ENCODE results near the gene AHDC1. TPM values are rescaled to one million over a fixed set of nuclear protein-coding genes. Genes with fewer than 3 reads are reported as not detected.
"Not testable (repeated sequence)": the region's sequence is repeated elsewhere in the genome, so short reads cannot be mapped to it uniquely, and the experiment has no call there.

AHDC1 gene
- total RNA-seq, 1 experiment from 2014 or later: 8.1 TPM

GRCh38 chr1:27561124-27561899 is 42.6 kb downstream of the AHDC1 start:
- in situ Hi-C loops (cut with HindIII; ENCODE audit: low sequenced_read_pairs): no loop called here
- peak; percentile 56 for DNase-seq (ENCODE audit: low spot score)

GRCh38 chr1:27560268-27561123 is 43.4 kb downstream of the AHDC1 start:
- DNase-seq (ENCODE audit: low spot score): peak; percentile 75
- in situ Hi-C loops (cut with HindIII; ENCODE audit: low sequenced_read_pairs): no loop called here

- in situ Hi-C loops (cut with HindIII; ENCODE audit: low sequenced_read_pairs): loop anchor here (5.0 kb wide), 1 partner anchor 43 kb away; the partner anchor contains the start of gene AHDC1
These were observed 44.4 kb downstream of the AHDC1 start for GRCh38 chr1:27559466-27560030.

GRCh38 chr1:27557596-27558340 is 46.2 kb downstream of the AHDC1 start:
- DNase-seq (ENCODE audit: low spot score): no peak
- in situ Hi-C loops (cut with HindIII; ENCODE audit: low sequenced_read_pairs): loop anchor here (5.0 kb wide), 1 partner anchor 45 kb away; the partner anchor contains the start of gene AHDC1

More at GRCh38 chr1:27559466-27560030, 44.4 kb downstream of the AHDC1 start:
- DNase-seq (ENCODE audit: low spot score): no peak

GRCh38 chr1:27556781-27557595 is 47.0 kb downstream of the AHDC1 start:
- in situ Hi-C loops (cut with HindIII; ENCODE audit: low sequenced_read_pairs): loop anchor here (5.0 kb wide), 1 partner anchor 45 kb away; the partner anchor contains the start of gene AHDC1
- DNase-seq (ENCODE audit: low spot score): peak; percentile 65

- in situ Hi-C loops (cut with HindIII; ENCODE audit: low sequenced_read_pairs): loop anchor here (5.0 kb wide), 1 partner anchor 46 kb away; the partner anchor contains the start of gene AHDC1
- DNase-seq (ENCODE audit: low spot score): no peak
These were observed 47.5 kb downstream of the AHDC1 start for GRCh38 chr1:27556435-27556780.

- no peak for DNase-seq (ENCODE audit: low spot score)
- in situ Hi-C loops (cut with HindIII; ENCODE audit: low sequenced_read_pairs): loop anchor here (5.0 kb wide), 1 partner anchor 46 kb away; the partner anchor contains the start of gene AHDC1
These were observed 48.1 kb downstream of the AHDC1 start for GRCh38 chr1:27555700-27556424.

GRCh38 chr1:27554759-27555699 is 48.9 kb downstream of the AHDC1 start:
- no peak for DNase-seq (ENCODE audit: low spot score)
- in situ Hi-C loops (cut with HindIII; ENCODE audit: low sequenced_read_pairs): loop anchor here (5.0 kb wide), 1 partner anchor 47 kb away; the partner anchor contains the start of gene AHDC1

- in situ Hi-C loops (cut with HindIII; ENCODE audit: low sequenced_read_pairs): no loop called here
These were observed 49.7 kb downstream of the AHDC1 start for GRCh38 chr1:27554293-27554692.

GRCh38 chr1:27553823-27554222 is 50.1 kb downstream of the AHDC1 start:
- not testable (repeated sequence) for DNase-seq (ENCODE audit: low spot score)

More at GRCh38 chr1:27554293-27554692, 49.7 kb downstream of the AHDC1 start:
- DNase-seq (ENCODE audit: low spot score): no peak

GRCh38 chr1:27552911-27553420 is 51.0 kb downstream of the AHDC1 start:
- no peak for DNase-seq (ENCODE audit: low spot score)
- in situ Hi-C loops (cut with HindIII; ENCODE audit: low sequenced_read_pairs): no loop called here

More at GRCh38 chr1:27553823-27554222, 50.1 kb downstream of the AHDC1 start:
- in situ Hi-C loops (cut with HindIII; ENCODE audit: low sequenced_read_pairs): not testable (repeated sequence)

- DNase-seq (ENCODE audit: low spot score): no peak
- in situ Hi-C loops (cut with HindIII; ENCODE audit: low sequenced_read_pairs): no loop called here
These were observed 52.0 kb downstream of the AHDC1 start for GRCh38 chr1:27551953-27552312.

GRCh38 chr1:27551170-27551952 is 52.6 kb downstream of the AHDC1 start:
- in situ Hi-C loops (cut with HindIII; ENCODE audit: low sequenced_read_pairs): no loop called here
- DNase-seq (ENCODE audit: low spot score): no peak

GRCh38 chr1:27550510-27551169 is 53.3 kb downstream of the AHDC1 start:
- in situ Hi-C loops (cut with HindIII; ENCODE audit: low sequenced_read_pairs): no loop called here
- DNase-seq (ENCODE audit: low spot score): no peak

GRCh38 chr1:27549807-27550408 is 54.0 kb downstream of the AHDC1 start:
- in situ Hi-C loops (cut with HindIII; ENCODE audit: low sequenced_read_pairs): no loop called here
- no peak for DNase-seq (ENCODE audit: low spot score)

Measured in G401 (cell line).